Stimulated activated CD8-positive, alpha-beta memory T cell treated with anti-CD3 and anti-CD28 coated beads, Interleukin-7, amount 100 ng/mL, for 1 hour (primary cell): ENCODE data around the gene MRPL44.
"Not testable (repeated sequence)": the region's sequence is repeated elsewhere in the genome, so short reads cannot be mapped to it uniquely, and the experiment has no call there.

ENCODE experiments used
- DNase-seq, 2 donors: peaks; one replicate each; pipeline ENCODE4 v3.0.0-alpha.2; 2020; ENCODE audit warnings: low read depth in 2 of 2

MRPL44 gene

DNA sequence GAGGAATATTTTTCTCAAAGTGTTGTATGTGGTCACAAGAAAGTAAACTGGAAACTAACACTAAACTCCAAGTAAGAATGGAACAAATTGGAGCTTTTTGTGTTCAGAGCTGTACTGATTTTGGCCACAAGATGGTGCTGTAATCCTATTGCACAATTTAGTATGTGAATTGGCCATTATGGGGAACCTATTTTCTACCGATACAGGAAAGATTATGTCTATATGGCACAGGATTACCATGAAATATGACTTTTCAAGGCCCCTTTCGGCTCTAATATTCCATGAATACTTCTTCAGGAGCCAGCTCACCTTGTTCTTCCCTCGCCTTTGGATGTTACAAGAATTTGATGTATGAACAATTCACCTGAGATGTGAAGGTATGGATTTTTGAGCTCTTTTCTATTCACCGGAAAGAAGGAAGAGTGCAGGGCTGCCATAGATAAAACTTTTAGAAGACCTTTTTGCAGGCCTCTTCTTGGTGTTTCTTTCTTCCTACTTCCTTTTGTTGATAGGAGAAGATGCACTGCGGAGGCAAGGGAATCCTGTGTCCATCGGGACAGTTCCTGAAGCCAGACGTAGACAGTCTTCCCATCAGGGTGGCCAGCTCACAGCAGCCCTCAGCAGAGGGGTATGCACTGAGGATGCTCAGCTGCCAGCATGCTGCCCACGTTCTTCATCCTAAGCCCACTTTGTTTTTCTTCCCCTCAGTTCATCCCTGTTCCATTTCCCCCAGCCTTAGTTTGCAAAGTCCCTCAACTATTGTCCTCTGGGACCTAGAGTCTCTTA lies 13.3 kb downstream of the MRPL44 start:
- DNase-seq, result peak in 1 of 2 donors; percentile 11

DNA sequence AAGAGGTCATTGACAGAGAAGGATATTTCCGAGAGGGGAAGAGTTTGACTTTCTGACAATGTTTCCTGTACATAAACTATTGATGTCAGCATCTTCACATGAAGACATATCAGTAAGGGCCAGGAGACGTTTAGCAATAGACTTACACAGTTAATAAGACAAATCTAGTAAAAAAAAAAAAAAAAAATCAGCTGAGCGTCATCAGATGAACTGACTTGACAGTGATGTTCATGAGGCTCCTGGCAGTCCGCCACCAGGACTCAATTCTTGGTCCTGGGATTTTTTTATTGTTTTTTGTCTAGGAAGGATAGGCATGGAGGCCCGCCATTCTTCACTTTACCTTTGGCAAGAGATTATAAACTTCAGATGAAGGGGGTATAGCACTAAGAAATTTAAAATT lies 14.5 kb downstream of the MRPL44 start:
- DNase-seq, result no peak

DNA sequence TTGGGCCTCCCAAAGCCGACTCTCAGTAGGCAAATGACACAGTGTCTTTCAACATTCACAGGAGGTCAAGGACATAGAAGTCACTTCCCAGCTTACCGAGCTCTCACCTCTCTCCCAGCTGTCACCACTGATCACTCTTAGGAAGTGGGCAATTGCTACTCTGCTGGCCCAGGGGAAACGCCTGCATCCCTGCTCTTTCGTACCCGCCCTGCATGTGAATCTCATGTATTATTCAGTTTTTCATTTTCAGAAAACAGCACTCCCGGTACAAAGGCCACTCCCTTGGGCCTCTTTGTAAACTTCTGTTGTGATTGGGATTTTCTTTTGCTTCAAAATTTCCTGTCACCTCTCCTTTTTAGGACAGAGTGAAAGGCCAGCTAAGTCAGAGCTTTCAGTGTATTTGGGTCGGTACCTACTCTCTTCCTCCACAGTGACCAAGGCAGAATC lies 15.4 kb downstream of the MRPL44 start:
- DNase-seq, result no peak

GRCh38 chr2:223973606-223974005 lies 16.3 kb downstream of the MRPL44 start:
- no peak for DNase-seq

- DNase-seq, result no peak
These were observed 19.5 kb downstream of the MRPL44 start for GRCh38 chr2:223976635-223977226.

DNA sequence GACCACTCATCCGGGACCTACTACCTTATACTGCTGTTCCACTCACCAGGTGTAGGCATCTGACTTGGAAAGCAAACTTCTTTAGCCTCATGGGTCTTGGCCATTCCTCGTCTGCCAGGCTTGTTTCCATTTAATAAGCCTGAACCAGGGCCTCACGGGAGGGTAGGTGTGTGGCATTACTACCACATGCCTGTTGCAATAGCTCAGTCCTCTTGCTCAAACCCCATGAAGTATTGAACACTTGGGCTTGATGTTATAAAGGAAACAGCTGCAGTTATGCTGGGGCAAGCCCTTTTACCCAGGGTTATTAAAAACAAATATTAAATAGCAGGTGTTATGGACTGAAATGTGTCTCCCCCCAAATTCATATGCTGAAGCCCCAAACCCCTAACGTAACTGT lies 21.2 kb downstream of the MRPL44 start:
- no peak for DNase-seq

DNA sequence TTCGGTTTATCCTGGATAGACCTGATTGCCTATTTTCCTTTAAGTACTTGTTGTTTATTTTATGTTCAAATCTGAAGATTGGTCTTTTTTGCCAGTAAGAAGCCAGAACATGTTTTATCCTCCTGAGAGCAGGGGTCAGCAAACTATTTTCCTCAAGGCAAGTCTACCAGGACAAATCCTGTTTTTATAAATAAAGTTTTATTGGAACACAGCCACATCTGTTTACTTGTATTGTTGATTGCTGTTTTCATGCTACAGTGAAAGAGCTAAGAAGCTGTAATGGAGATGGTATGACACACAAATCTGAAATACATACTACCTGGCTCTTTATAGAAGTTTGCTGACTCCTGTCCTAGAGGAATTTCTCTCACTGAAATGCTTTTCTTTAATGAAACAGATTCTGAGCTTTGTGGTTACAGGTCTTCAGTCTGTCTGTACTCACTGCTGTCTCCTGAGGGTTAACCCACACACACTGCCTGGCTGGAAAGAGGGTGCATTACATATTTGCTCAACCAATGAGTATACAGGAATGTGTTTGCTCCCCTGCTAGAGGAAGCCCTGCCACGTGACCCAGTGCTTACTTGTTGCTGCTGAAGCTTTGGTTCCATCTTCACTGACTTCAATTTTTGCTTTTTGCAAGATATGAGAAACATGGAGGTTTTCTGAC lies 22.6 kb downstream of the MRPL44 start:
- no peak for DNase-seq

DNA sequence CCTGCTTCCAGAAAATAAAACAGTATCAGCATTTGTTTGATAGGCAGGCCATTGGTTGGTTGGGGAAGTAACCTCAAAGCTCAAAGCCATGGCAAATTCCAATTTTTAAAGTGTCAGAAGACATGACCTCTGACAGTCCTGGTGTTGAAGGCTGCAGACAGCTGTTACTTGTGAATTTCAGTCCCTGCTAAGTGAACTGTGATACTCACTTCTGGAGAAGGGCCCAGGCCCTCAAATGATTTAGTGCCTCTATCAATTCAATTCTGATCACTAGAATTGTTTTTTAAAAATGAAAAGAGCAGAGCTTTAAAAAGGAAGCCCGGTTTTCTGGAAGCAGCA lies 23.1 kb downstream of the MRPL44 start:
- DNase-seq, result no peak

DNA sequence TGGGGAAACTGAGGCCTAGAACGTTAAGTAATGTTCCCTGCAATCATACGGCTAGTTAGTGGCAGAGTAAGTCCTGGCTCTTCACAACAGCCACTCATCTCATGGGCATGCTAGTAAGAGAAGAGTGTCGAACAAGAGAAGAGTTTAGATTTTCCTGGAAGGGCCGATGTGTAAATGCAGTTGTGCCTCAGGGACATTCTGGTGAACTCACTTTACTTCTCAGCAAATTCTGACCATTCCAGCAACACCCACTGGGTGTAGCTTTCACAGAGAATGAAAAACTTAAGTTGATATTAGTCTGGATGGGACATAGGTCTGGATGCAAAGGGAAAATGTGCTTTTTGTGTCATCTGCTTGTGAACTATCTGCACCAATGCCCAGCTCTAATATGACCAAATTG lies 23.5 kb downstream of the MRPL44 start:
- no peak for DNase-seq

- DNase-seq, result no peak
These were observed 24.0 kb downstream of the MRPL44 start for GRCh38 chr2:223981241-223981640.

- DNase-seq, result no peak
These were observed 32.1 kb downstream of the MRPL44 start for GRCh38 chr2:223989206-223989855.

- DNase-seq, result no peak
These were observed 32.6 kb downstream of the MRPL44 start for GRCh38 chr2:223989856-223990232.

DNA sequence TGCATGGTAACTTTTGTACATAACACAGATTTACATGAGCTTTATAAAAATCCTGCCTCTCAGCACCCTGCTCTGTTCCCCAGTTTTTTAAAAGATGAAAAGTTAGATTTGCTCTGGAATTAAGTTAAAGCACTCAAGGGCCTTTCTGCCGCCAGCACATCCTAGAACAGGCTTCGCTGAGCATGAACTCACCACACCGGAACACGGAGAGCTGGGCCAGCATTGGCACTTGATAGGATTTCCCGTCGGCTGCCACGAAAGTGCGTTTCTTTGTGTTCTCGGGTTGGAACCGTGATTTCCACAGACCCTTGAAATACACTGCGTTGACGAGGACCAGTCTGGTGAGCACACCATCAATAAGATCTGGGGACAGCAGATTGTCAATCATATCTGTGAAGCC lies 34.3 kb downstream of the MRPL44 start:
- DNase-seq, result no peak

- peak; percentile 18 to 23 for DNase-seq
These were observed 36.5 kb downstream of the MRPL44 start for GRCh38 chr2:223993634-223994232.

- no peak for DNase-seq
These were observed 37.4 kb downstream of the MRPL44 start for GRCh38 chr2:223994562-223995162.

DNA sequence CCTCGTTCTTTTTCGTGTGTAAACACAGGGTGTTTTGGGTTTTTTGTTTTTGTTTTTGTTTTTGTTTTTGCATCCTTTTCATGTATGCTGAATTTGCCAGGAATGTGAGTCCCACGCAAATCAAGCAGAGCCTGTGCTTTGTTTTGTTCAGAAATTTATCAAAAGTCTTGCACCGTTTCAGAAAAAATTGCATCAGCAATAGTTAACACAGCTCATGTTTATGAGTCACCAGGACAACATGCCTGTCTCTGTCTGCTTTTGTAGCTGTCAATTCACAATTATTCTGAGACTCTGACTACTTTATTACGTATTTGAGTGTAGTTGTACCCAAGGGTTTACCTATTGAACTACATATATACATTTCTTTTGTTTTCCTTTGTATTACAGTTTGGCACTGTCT lies 38.3 kb downstream of the MRPL44 start:
- DNase-seq, result no peak

- no peak for DNase-seq
These were observed 39.1 kb downstream of the MRPL44 start for GRCh38 chr2:223996391-223996790.

GRCh38 chr2:223997938-223998337 lies 40.7 kb downstream of the MRPL44 start:
- no peak for DNase-seq

GRCh38 chr2:223998948-223999347 lies 41.7 kb downstream of the MRPL44 start:
- no peak for DNase-seq

- DNase-seq, result no peak
These were observed 42.6 kb downstream of the MRPL44 start for GRCh38 chr2:223999862-224000261.

GRCh38 chr2:224000662-224001061 lies 43.4 kb downstream of the MRPL44 start:
- DNase-seq, result not testable (repeated sequence)
